Esophagus squamous epithelium (tissue), 5 donors: ENCODE measurements around the gene UNC5B. TPM values are rescaled to one million over a fixed set of nuclear protein-coding genes. Genes with fewer than 3 reads are reported as not detected.

Experiments used
- DNase-seq: peaks from one replicate; lab custom pipeline; 2025; lab: John Stamatoyannopoulos, UW
- H3K27ac ChIP-seq, 4 donors: fragments of 200-600 bp; sonication (generic); one replicate each; pipeline ENCODE4 v1.5.1; 2016 to 2019; ENCODE audit warnings: mild to moderate bottlenecking in 1 of 4
- H3K27me3 ChIP-seq, 4 donors: fragments of 200-600 bp; sonication (generic); 1 replicate in 3 of 4; 2 replicates in 1 of 4; pipeline versions ENCODE4 v1.5.1 to v1.6.0; 2017 to 2021; ENCODE audit warnings: antibody characterized with exemption in 1 of 4
- H3K36me3 ChIP-seq, 3 donors: fragments of 200-600 bp; sonication (generic); one replicate each; pipeline ENCODE4 v1.5.1; 2016 to 2019
- H3K4me1 ChIP-seq, 3 donors: fragments of 200-600 bp; sonication (generic); one replicate each; pipeline ENCODE4 v1.5.1; 2017 to 2019
- H3K4me3 ChIP-seq, 4 donors: fragments of 200-600 bp; sonication (generic); 1 replicate in 3 of 4; 2 replicates in 1 of 4; pipeline ENCODE4 v1.5.1; 2016 to 2019; ENCODE audit warnings: mild to moderate bottlenecking in 2 of 4, moderate library complexity in 1 of 4
- H3K9me3 ChIP-seq, 3 donors: fragments of 200-600 bp; sonication (generic); one replicate each; pipeline ENCODE4 v1.5.1; 2016 to 2019
- POLR2A ChIP-seq, 4 donors: fragments of 450-650 bp; IDR thresholded peaks; one replicate each; pipeline ENCODE4 v1.6.1; 2017; ENCODE audit warnings: antibody characterized with exemption in 4 of 4, mild to moderate bottlenecking in 4 of 4, moderate library complexity in 3 of 4
- whole genome bisulfite sequencing, 2 donors: methylation state at CpG; one replicate each; pipeline ENCODE4 v1.1.5; 2018; 5-methylcytosine and 5-hydroxymethylcytosine counted together
- intact Hi-C: fragments of 100-400 bp; cut with DNase I; formaldehyde crosslinking; loops from one replicate; pipeline ENCODE4 v1.15.0; 2022
- total RNA-seq, 4 donors: library from RNA; depleted of rRNA; stranded (reverse); fragments of >200 nt; gene quantifications; one replicate each; pipeline ENCODE4 v1.1.0, GENCODE V29; 2016
- TF ChIP-seq, protein P1 (sequence below), 6 experiments: fragments of 450-650 bp in 4 of 6; fragments of 200-600 bp in 2 of 6; sonication (generic) in 2 of 6; IDR thresholded peaks; one replicate each; pipeline ENCODE4 v1.5.1; 2016 to 2019; ENCODE audit warnings: antibody characterized with exemption in 6 of 6, mild to moderate bottlenecking in 4 of 6, moderate library complexity in 4 of 6
- donor health status: DM: yes; HTN: yes; CAD: no.

The UNC5B gene
- total RNA-seq, 4 donors from 2014 or later, result 18.9 to 48.1 (median 28.4) TPM

DNA sequence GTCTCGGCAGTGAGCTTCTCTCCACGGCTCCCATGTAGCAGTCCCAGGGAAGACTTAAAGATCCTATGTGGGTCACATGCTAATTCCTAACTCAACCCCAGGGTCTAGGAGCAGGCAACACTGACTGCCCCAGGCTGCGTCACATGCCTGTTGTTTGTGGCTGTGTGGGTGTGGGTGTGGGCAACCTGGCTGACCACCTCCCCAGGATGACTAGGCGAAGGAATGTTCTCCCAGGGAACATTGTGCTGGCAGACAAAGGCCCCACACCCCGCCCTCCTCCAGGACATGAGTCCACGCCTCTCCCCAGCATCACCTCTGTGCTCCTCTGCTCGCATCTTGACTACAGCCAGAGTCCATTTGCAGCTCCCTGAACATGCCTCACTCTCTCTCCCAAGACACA, 137.0 kb downstream of the UNC5B start:
- intact Hi-C loops, result no loop called here
- 90 to 94% methylated on average over 5 of the region's 7 CpGs for WGBS, 2 donors
- Histone ChIP-seq H3K36me3 (peaks cover 0 to 13% (median 0%) of the 10 kb centered on the region in 3 donors), H3K27ac (no peak overlapping the region), H3K9me3 (no peaks in the 10 kb centered on the region), H3K27me3 (no peaks in the 10 kb centered on the region), H3K4me1 (peaks cover 0 to 9% (median 0%) of the 10 kb centered on the region in 3 donors), H3K4me3 (no peak overlapping the region)
- DNase-seq, result no peak
- no peak for TF ChIP-seq POLR2A (IDR thresholded peaks at IDR 0.05)
- TF ChIP-seq, protein P1, sequence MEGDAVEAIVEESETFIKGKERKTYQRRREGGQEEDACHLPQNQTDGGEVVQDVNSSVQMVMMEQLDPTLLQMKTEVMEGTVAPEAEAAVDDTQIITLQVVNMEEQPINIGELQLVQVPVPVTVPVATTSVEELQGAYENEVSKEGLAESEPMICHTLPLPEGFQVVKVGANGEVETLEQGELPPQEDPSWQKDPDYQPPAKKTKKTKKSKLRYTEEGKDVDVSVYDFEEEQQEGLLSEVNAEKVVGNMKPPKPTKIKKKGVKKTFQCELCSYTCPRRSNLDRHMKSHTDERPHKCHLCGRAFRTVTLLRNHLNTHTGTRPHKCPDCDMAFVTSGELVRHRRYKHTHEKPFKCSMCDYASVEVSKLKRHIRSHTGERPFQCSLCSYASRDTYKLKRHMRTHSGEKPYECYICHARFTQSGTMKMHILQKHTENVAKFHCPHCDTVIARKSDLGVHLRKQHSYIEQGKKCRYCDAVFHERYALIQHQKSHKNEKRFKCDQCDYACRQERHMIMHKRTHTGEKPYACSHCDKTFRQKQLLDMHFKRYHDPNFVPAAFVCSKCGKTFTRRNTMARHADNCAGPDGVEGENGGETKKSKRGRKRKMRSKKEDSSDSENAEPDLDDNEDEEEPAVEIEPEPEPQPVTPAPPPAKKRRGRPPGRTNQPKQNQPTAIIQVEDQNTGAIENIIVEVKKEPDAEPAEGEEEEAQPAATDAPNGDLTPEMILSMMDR (IDR thresholded peaks at IDR 0.05), result no peak

DNA sequence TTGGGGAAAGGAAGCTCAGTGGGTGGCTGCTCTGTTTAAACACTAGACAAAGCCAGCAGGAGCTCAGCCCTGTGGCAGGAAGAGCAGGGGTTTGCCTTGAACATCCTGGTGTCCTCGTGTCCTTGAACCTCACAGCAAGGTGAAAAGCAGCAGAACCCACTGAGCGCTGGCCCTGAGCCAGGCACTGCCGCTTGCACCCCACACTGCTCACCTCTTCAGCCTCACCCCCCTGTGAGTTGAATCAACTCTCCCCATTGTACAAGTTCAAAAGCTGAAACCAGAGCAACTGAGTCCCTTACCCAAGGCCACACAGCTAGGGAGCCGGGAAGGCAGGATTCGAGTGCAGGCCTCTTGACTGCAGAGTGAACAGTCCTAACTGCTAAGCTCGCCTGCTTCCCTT, 138.7 kb downstream of the UNC5B start:
- Histone ChIP-seq H3K27ac (no peak overlapping the region), H3K4me1 (peaks cover 0 to 9% (median 0%) of the 10 kb centered on the region in 3 donors), H3K4me3 (no peak overlapping the region), H3K36me3 (peaks cover 0 to 18% (median 0%) of the 10 kb centered on the region in 3 donors), H3K9me3 (no peaks in the 10 kb centered on the region), H3K27me3 (no peaks in the 10 kb centered on the region)
- DNase-seq, result no peak
- intact Hi-C loops, result no loop called here
- 85 to 95% methylated on average over 2 to 3 of the region's 6 CpGs for WGBS, 2 donors
- TF ChIP-seq POLR2A (IDR thresholded peaks at IDR 0.05), result no peak
- TF ChIP-seq, protein P1 (IDR thresholded peaks at IDR 0.05), result no peak

DNA sequence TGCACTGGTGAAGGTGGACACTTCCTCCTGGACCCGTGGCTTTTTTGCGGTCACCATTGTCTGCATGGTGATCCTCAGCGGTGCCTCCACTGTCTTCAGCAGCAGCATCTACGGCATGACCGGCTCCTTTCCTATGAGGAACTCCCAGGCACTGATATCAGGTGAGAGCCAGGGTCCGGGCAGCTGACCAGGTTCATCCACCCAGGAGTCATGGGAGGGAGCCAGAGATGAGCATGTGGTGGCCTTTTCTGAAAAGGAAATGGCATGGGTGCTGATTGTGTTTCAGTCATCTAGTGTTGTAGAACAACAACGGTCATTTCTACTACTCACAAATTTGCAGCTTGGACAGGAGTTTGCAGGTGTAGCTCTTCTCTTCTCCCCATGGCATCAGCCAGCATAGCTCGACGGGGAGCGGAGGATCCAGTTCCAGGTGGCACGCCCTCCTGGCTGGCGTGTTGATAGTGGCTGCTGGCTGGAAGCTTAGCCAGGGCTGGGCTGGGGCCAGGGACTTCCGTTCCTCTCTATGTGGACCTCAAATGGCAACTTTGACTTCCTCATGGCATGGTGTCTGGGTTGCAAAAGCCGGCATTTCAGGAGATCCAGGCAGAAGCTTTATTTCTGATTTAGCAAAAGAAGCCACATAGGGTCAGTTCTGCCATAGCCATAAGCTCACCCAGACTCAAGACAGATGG, 139.4 kb downstream of the UNC5B start:
- 56 to 74% methylated on average over 7 to 13 of the region's 14 CpGs for WGBS, 2 donors
- Histone ChIP-seq H3K36me3 (peaks cover 0 to 25% (median 0%) of the 10 kb centered on the region in 3 donors), H3K27me3 (no peaks in the 10 kb centered on the region), H3K4me1 (peaks cover 0 to 9% (median 0%) of the 10 kb centered on the region in 3 donors), H3K9me3 (no peaks in the 10 kb centered on the region), H3K4me3 (no peak overlapping the region), H3K27ac (no peak overlapping the region)
- TF ChIP-seq POLR2A (IDR thresholded peaks at IDR 0.05), result no peak
- TF ChIP-seq, protein P1 (IDR thresholded peaks at IDR 0.05), result no peak
- DNase-seq, result no peak
- intact Hi-C loops, result no loop called here

Other genes starting within 250 kb of the UNC5B start
- gene SLC29A3, start 106.7 kb downstream of the UNC5B start, total RNA-seq, result 1 to 10 TPM in 3 of 4 donors, under 1 TPM in 1; 0.87 to 3.1 (median 2.3) TPM
- 1 to 10 TPM in 2 of 4 donors, under 1 TPM in 2; 0.57 to 5.9 (median 1.0) TPM for gene CDH23, start 184.3 kb downstream of the UNC5B start, total RNA-seq